Mucosa of descending colon (tissue), 3 donors: ENCODE measurements around the gene TIGD1. TPM values are rescaled to one million over a fixed set of nuclear protein-coding genes. Genes with fewer than 3 reads are reported as not detected.
A peak's percentile ranks its signal among the peaks of the same experiment; 100 is the strongest.

Experiments
- ATAC-seq: fragments of 200-7000 bp; cut with Tn5 transposase; one replicate; pipeline ENCODE4 v1.9.1; 2020; ENCODE audit warnings: mild to moderate bottlenecking, moderate library complexity
- DNase-seq, 3 donors: peaks; one replicate each; pipeline ENCODE4 v3.0.0-alpha.2; 2020
- H3K36me3 ChIP-seq: fragments of 200-600 bp; one replicate; pipeline ENCODE4 v1.8.0; 2021; ENCODE audit warnings: low read depth, mild to moderate bottlenecking
- H3K4me1 ChIP-seq: fragments of 200-600 bp; one replicate; pipeline ENCODE4 v1.8.0; 2021; ENCODE audit warnings: low read depth, mild to moderate bottlenecking
- H3K4me3 ChIP-seq: fragments of 200-600 bp; one replicate; pipeline ENCODE4 v1.8.0; 2021; ENCODE audit warnings: mild to moderate bottlenecking
- H3K9me3 ChIP-seq: fragments of 200-600 bp; one replicate; pipeline ENCODE4 v1.8.0; 2021; ENCODE audit warnings: mild to moderate bottlenecking
- CTCF ChIP-seq: fragments of 200-600 bp; IDR thresholded peaks from one replicate; pipeline ENCODE4 v1.8.0; 2022; ENCODE audit warnings: antibody characterized with exemption, mild to moderate bottlenecking
- intact Hi-C, 2 donors: fragments of 100-400 bp; cut with DNase I in 1 of 2; cut with micrococcal nuclease in 1 of 2; formaldehyde crosslinking; loops; one replicate each; pipeline versions ENCODE4 v1.11.0 to v1.11.1; 2022; cut with DNase I, micrococcal nuclease
- total RNA-seq, 3 donors: library from RNA; stranded (reverse); fragmentation: NEBNext Ultra II Directional in 2 of 3; extraction: Animal tissue kit (Norgen Biotek cat#: 25700) in 2 of 3; gene quantifications; one replicate each; pipeline versions ENCODE4 v1.2.1 to v1.2.4, GENCODE V29; 2021 to 2023
- donor health status: DM: no; HTN: no; CAD: no; lungs with moderate emphysema.
- donor health status: DM: no; HTN: no; CAD: no.
- donor health status: DM: no; HTN: yes; CAD: no.

The TIGD1 gene
- total RNA-seq, 3 donors from 2014 or later, result 4.1 to 5.6 (median 5.4) TPM

GRCh38 chr2:232588680-232589585 is 38.6 kb upstream of the TIGD1 start:
- DNase-seq (peak; percentile 62 to 80 (median 79)), ATAC-seq (peak; percentile 74)
- Histone ChIP-seq H3K9me3 (no peaks in the 10 kb centered on the region), H3K36me3 (no peaks in the 10 kb centered on the region), H3K4me1 (peaks cover 13% of the 10 kb centered on the region), H3K4me3 (no peak overlapping the region)
- TF ChIP-seq CTCF, result no peak
- intact Hi-C loops, result no loop called here

GRCh38 chr2:232588031-232588430 is 37.7 kb upstream of the TIGD1 start:
- ATAC-seq (no peak), DNase-seq (peak in 1 of 3 donors; percentile 53)
- Histone ChIP-seq H3K4me1 (peaks cover 7% of the 10 kb centered on the region), H3K9me3 (no peaks in the 10 kb centered on the region), H3K36me3 (no peaks in the 10 kb centered on the region), H3K4me3 (no peak overlapping the region)
- intact Hi-C loops, result no loop called here
- TF ChIP-seq CTCF, result no peak

GRCh38 chr2:232587512-232587911 is 37.2 kb upstream of the TIGD1 start:
- peak; percentile 2 for ATAC-seq
- TF ChIP-seq CTCF, result no peak
- Histone ChIP-seq H3K4me1 (peaks cover 4% of the 10 kb centered on the region), H3K4me3 (no peak overlapping the region), H3K9me3 (no peaks in the 10 kb centered on the region), H3K36me3 (no peaks in the 10 kb centered on the region)
- no peak for DNase-seq
- intact Hi-C loops, result no loop called here

GRCh38 chr2:232586943-232587505 is 36.7 kb upstream of the TIGD1 start:
- Histone ChIP-seq H3K36me3 (no peaks in the 10 kb centered on the region), H3K4me3 (no peak overlapping the region), H3K9me3 (no peaks in the 10 kb centered on the region), H3K4me1 (peaks cover 4% of the 10 kb centered on the region)
- TF ChIP-seq CTCF, result no peak
- ATAC-seq (no peak), DNase-seq (no peak)
- intact Hi-C loops, result no loop called here

GRCh38 chr2:232584238-232584637 is 33.9 kb upstream of the TIGD1 start:
- intact Hi-C loops, result no loop called here
- no peak for ATAC-seq
- DNase-seq, result no peak
- H3K9me3 ChIP-seq, result no peaks in the 10 kb centered on the region
- H3K36me3 ChIP-seq, result no peaks in the 10 kb centered on the region
- TF ChIP-seq CTCF, result no peak
- H3K4me3 ChIP-seq, result no peak overlapping the region
- peaks cover 12% of the 10 kb centered on the region for H3K4me1 ChIP-seq
